SK-N-SH (cell line): Measurements from ENCODE around the gene HAUS1.

ENCODE experiments used
- SIN3A ChIP-seq: IDR thresholded peaks from 2 replicates; pipeline ENCODE4 v1.6.1; 2012; ENCODE audit warnings: low read depth, mild to moderate bottlenecking, low read length, moderate library complexity, borderline replicate concordance
- TF ChIP-seq, protein P1 (sequence below): fragments of 150-350 bp; IDR thresholded peaks from 2 replicates; pipeline ENCODE4 v1.6.1; 2017; ENCODE audit warnings: antibody characterized with exemption, low read length, low read depth, borderline replicate concordance

DNA sequence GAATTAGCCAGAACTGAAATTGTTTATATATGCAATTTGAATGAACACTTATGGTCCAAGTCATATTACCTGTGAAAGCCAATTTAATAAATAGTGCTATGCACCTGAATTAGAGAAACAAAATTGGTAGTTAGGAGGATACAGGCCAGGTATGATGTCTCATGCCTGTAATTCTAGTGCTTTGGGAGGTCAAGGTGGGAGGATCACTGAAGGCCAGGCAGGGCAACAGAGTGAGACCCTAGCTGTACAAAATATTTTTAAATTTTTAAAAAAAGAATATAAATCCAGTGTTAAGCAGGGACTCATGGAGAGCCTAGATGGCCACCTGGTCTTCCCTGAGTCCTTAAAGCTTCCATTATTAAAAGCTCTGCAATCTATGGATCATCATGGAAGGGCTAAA lies 24.8 kb upstream of the HAUS1 start:
- TF ChIP-seq, protein P1, sequence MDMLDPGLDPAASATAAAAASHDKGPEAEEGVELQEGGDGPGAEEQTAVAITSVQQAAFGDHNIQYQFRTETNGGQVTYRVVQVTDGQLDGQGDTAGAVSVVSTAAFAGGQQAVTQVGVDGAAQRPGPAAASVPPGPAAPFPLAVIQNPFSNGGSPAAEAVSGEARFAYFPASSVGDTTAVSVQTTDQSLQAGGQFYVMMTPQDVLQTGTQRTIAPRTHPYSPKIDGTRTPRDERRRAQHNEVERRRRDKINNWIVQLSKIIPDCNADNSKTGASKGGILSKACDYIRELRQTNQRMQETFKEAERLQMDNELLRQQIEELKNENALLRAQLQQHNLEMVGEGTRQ, result no peak
- TF ChIP-seq SIN3A, result no peak
